Naive thymus-derived CD4-positive, alpha-beta T cell (primary cell): ENCODE data around the gene LRRFIP1. TPM values are rescaled to one million over a fixed set of nuclear protein-coding genes. Genes with fewer than 3 reads are reported as not detected.
A peak's percentile ranks its signal among the peaks of the same experiment; 100 is the strongest.
"Not testable (repeated sequence)": the region's sequence is repeated elsewhere in the genome, so short reads cannot be mapped to it uniquely, and the experiment has no call there.

ENCODE experiments used
- ATAC-seq: fragments of 150-1000 bp; cut with Tn5 transposase; 2 replicates; pipeline ENCODE4 v1.10.0; 2021; ENCODE audit warnings: mild to moderate bottlenecking, moderate library complexity
- CTCF ChIA-PET: fragments of 350-600 bp; sonication (Branson Sonifier 250); formaldehyde crosslinking; loops from one replicate; lab custom pipeline; 2021; ENCODE audit warnings: antibody characterized with exemption; lab: Charles Lee
- POLR2A ChIA-PET: fragments of 350-600 bp; sonication (Branson Sonifier 250); formaldehyde crosslinking; loops from one replicate; lab custom pipeline; 2021; ENCODE audit warnings: antibody characterized with exemption, inconsistent platforms; lab: Charles Lee
- DNase-seq, 9 donors: peaks; one replicate each; pipeline versions ENCODE4 v3.0.0 to v3.0.0-alpha.2; 2020 to 2022; ENCODE audit warnings: mixed read lengths in 1 of 9
- H3K27ac ChIP-seq: one replicate; pipeline ENCODE4 v1.7.0; 2013; ENCODE audit warnings: mild to moderate bottlenecking, low read depth, low read length, moderate library complexity
- H3K27me3 ChIP-seq, 2 donors: one replicate each; pipeline ENCODE4 v1.7.0; 2013; ENCODE audit warnings: low read length in 2 of 2, mild to moderate bottlenecking in 2 of 2, moderate library complexity in 2 of 2; ENCODE audit not compliant: control insufficient read depth in 2 of 2, insufficient read depth in 2 of 2
- H3K36me3 ChIP-seq, 3 experiments: 1 replicate in 2 of 3; 2 replicates in 1 of 3; pipeline ENCODE4 v1.7.0; 2013; ENCODE audit warnings: low read length in 3 of 3, mild to moderate bottlenecking in 3 of 3, moderate library complexity in 1 of 3; ENCODE audit not compliant: insufficient read depth in 3 of 3, control insufficient read depth in 2 of 3
- H3K4me1 ChIP-seq, 2 donors: one replicate each; pipeline ENCODE4 v1.7.0; 2013; ENCODE audit warnings: low read length in 2 of 2, mild to moderate bottlenecking in 2 of 2, moderate library complexity in 1 of 2; ENCODE audit not compliant: control insufficient read depth in 2 of 2, insufficient read depth in 2 of 2
- H3K4me3 ChIP-seq: 2 replicates; pipeline ENCODE4 v1.7.0; 2013; ENCODE audit warnings: mild to moderate bottlenecking, low read length
- H3K9me3 ChIP-seq, 3 experiments: 1 replicate in 2 of 3; 2 replicates in 1 of 3; pipeline ENCODE4 v1.7.0; 2013; ENCODE audit warnings: low read length in 3 of 3; ENCODE audit not compliant: control insufficient read depth in 2 of 3
- H3K27ac Mint-ChIP-seq, 9 donors: one replicate each; pipeline ENCODE4 v1.8.0; 2020 to 2022; ENCODE audit warnings: mixed read lengths in 9 of 9, mild to moderate bottlenecking in 8 of 9, moderate library complexity in 5 of 9, inconsistent platforms in 2 of 9
- H3K27me3 Mint-ChIP-seq, 5 donors: one replicate each; pipeline ENCODE4 v1.8.0; 2021 to 2022; ENCODE audit warnings: mixed read lengths in 5 of 5, mild to moderate bottlenecking in 1 of 5
- H3K36me3 Mint-ChIP-seq, 5 donors: one replicate each; pipeline ENCODE4 v1.8.0; 2020 to 2022; ENCODE audit warnings: mixed read lengths in 5 of 5, mild to moderate bottlenecking in 3 of 5, inconsistent platforms in 1 of 5
- H3K4me1 Mint-ChIP-seq, 7 donors: one replicate each; pipeline ENCODE4 v1.8.0; 2020 to 2022; ENCODE audit warnings: mixed read lengths in 7 of 7, mild to moderate bottlenecking in 3 of 7, inconsistent platforms in 1 of 7
- H3K4me3 Mint-ChIP-seq, 10 donors: one replicate each; pipeline ENCODE4 v1.8.0; 2020 to 2022; ENCODE audit warnings: mild to moderate bottlenecking in 10 of 10, mixed read lengths in 10 of 10, moderate library complexity in 6 of 10, inconsistent platforms in 2 of 10
- H3K9me3 Mint-ChIP-seq, 11 donors: one replicate each; pipeline ENCODE4 v1.8.0; 2020 to 2022; ENCODE audit warnings: mixed read lengths in 11 of 11, mild to moderate bottlenecking in 4 of 11, inconsistent platforms in 1 of 11, moderate library complexity in 1 of 11
- intact Hi-C, 2 donors: fragments of 100-400 bp; cut with micrococcal nuclease; formaldehyde crosslinking; loops; one replicate each; pipeline ENCODE4 v1.15.1; 2023
- polyA plus RNA-seq, 2 donors: library from polyadenylated mRNA; unstranded; fragments of 300-500 nt; fragmentation: Illumina TruSeq; gene quantifications; one replicate each; pipeline ENCODE4 v1.2.3, GENCODE V29; 2021
- total RNA-seq, 6 experiments: library from RNA in 5 of 6; stranded (reverse) in 5 of 6; gene quantifications; 1 replicate in 5 of 6; 2 replicates in 1 of 6; pipeline ENCODE4 v1.2.3 and lab custom pipeline; 2021 to 2026

LRRFIP1 gene
- total and polyA plus RNA-seq, 7 experiments from 2014 or later = 82.2 to 257 (median 105) TPM

- no peaks in the 10 kb centered on the region for H3K27me3 ChIP-seq
- peak overlapping the region; percentile 88 for H3K27ac ChIP-seq
- H3K36me3 ChIP-seq = no peaks in the 10 kb centered on the region
- H3K27ac Mint-ChIP-seq = peak overlapping the region; percentile 93 to 99 (median 97)
- intact Hi-C loops = loop anchor here (1.0 to 10.0 kb wide), 9 partner anchors 24 to 178 kb away; partner anchors contain the start of gene LRRFIP1 (in 1 of the 2)
- peak overlapping the region; percentile 64 to 85 (median 73) for H3K4me3 Mint-ChIP-seq
- CTCF ChIA-PET = interaction anchor here (0.9 to 1.5 kb wide), 2 partner anchors 17 to 142 kb away, joined by 3 to 7 read pairs; no protein-coding TSS in a partner anchor
- peaks cover 0 to 5% (median 0%) of the 10 kb centered on the region in 5 donors for H3K27me3 Mint-ChIP-seq
- H3K4me1 Mint-ChIP-seq = peaks cover 22 to 43% (median 38%) of the 10 kb centered on the region in 7 donors
- ATAC-seq (no peak), DNase-seq (no peak)
- H3K4me3 ChIP-seq = peak overlapping the region; percentile 33
- no peaks in the 10 kb centered on the region for H3K36me3 Mint-ChIP-seq
- H3K9me3 ChIP-seq = no peaks in the 10 kb centered on the region
- H3K4me1 ChIP-seq = peaks cover 8 to 23% of the 10 kb centered on the region in 2 donors
- peaks cover 0 to 3% (median 0%) of the 10 kb centered on the region in 11 donors for H3K9me3 Mint-ChIP-seq
- POLR2A ChIA-PET = interaction anchor here (1.0 to 2.4 kb wide), 3 partner anchors 10 to 517 kb away, joined by 3 to 6 read pairs (median 6); partner anchors contain the start of gene COPS8
Measured at GRCh38 chr2:237603049-237603717, 24.2 kb upstream of the LRRFIP1 start.

DNA sequence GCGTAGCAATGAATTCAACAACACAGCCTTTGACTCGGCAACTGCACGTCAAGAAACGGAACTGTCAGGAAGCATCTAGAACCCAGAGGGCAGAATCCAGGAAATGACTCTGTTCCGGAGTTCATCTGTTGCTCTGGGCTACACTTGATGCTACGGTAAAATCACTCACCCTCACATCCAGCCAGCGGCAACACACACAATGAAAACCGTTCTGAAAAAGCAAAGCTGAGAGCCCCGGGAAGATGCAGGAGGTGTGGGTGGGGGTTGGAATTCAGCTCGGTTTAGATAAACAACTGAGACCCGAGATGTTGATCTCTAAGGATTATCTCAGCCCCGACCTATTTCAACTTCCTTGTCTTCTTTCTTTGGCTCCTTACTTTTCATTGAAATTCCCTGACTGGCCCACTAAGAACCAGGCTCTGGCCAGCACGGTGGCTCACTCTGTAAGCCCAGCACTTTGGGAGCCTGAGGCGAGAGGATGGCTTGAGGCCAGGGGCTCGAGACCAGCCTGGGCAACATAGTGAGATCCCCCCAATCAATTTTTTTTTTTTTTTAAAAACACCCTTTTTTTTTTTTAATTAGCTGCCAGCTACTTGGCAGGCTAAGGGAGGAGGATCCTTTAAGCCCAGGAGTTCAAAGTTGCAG is 23.5 kb upstream of the LRRFIP1 start:
- ATAC-seq (peak; percentile 98), DNase-seq (peak; percentile 39 to 91 (median 84))
- Histone ChIP-seq H3K27ac (peak overlapping the region; percentile 88), H3K27me3 (no peaks in the 10 kb centered on the region), H3K9me3 (no peaks in the 10 kb centered on the region), H3K4me3 (peak overlapping the region; percentile 38), H3K36me3 (no peaks in the 10 kb centered on the region), H3K4me1 (peaks cover 8 to 23% of the 10 kb centered on the region in 2 donors)
- CTCF ChIA-PET = interaction anchor here (0.7 to 1.2 kb wide), 2 partner anchors 12 to 182 kb away, joined by 3 to 4 read pairs; no protein-coding TSS in a partner anchor
- H3K4me3 Mint-ChIP-seq = peak overlapping the region; percentile 64 to 85 (median 73)
- H3K4me1 Mint-ChIP-seq = peaks cover 18 to 42% (median 37%) of the 10 kb centered on the region in 7 donors
- no peaks in the 10 kb centered on the region for H3K36me3 Mint-ChIP-seq
- POLR2A ChIA-PET = interaction anchor here (0.7 to 2.4 kb wide), 5 partner anchors 22 to 518 kb away, joined by 3 to 6 read pairs (median 6); partner anchors contain the start of gene COPS8
- H3K27me3 Mint-ChIP-seq = peaks cover 0 to 11% (median 0%) of the 10 kb centered on the region in 5 donors
- intact Hi-C loops = loop anchor here (1.0 to 10.0 kb wide), 9 partner anchors 23 to 179 kb away; partner anchors contain the start of gene LRRFIP1 (in 1 of the 2)
- H3K9me3 Mint-ChIP-seq = peaks cover 0 to 1% (median 0%) of the 10 kb centered on the region in 11 donors
- peak overlapping the region; percentile 93 to 99 (median 97) for H3K27ac Mint-ChIP-seq

GRCh38 chr2:237604391-237604790 is 23.0 kb upstream of the LRRFIP1 start:
- H3K4me3 ChIP-seq = no peak overlapping the region
- H3K27ac Mint-ChIP-seq = peak overlapping the region; percentile 93 to 99 (median 97)
- ChIA-PET POLR2A (interaction anchor here (0.7 to 2.4 kb wide), 5 partner anchors 22 to 518 kb away, joined by 3 to 6 read pairs (median 6); partner anchors contain the start of gene COPS8), CTCF (interaction anchor here (0.7 to 1.2 kb wide), 2 partner anchors 12 to 183 kb away, joined by 3 to 4 read pairs; no protein-coding TSS in a partner anchor)
- H3K27me3 ChIP-seq = no peaks in the 10 kb centered on the region
- peaks cover 0 to 1% (median 0%) of the 10 kb centered on the region in 11 donors for H3K9me3 Mint-ChIP-seq
- DNase-seq (no peak), ATAC-seq (no peak)
- peaks cover 0 to 11% (median 0%) of the 10 kb centered on the region in 5 donors for H3K27me3 Mint-ChIP-seq
- no peaks in the 10 kb centered on the region for H3K9me3 ChIP-seq
- intact Hi-C loops = loop anchor here (5.0 to 10.0 kb wide), 2 partner anchors 93 to 180 kb away; no protein-coding TSS in a partner anchor
- H3K4me1 ChIP-seq = peaks cover 8 to 23% of the 10 kb centered on the region in 2 donors
- peaks cover 18 to 39% (median 36%) of the 10 kb centered on the region in 7 donors for H3K4me1 Mint-ChIP-seq
- H3K36me3 Mint-ChIP-seq = no peaks in the 10 kb centered on the region
- H3K36me3 ChIP-seq = no peaks in the 10 kb centered on the region
- peak overlapping the region; percentile 88 for H3K27ac ChIP-seq
- peak overlapping the region in 4 of 10 donors; percentile 67 to 81 (median 78) for H3K4me3 Mint-ChIP-seq

DNA sequence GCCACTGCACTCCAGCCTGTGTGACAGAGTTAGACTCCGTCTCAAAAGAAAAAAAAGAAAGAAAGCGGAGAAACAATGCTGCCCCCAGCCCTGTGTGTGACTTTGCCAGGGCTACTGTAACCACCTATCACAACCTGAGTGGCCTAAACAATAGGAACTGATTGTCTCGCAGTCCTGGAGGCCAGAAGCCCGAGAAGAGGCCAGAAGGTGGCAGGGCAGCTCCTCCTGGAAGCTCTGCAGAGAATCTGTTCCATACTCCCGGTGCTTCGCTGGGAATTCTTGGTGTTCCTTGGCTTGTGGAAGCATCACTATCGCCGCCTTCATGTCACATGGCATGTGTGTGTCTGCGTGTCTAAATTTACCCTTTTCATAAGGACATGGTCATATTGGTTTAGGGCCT is 22.4 kb upstream of the LRRFIP1 start:
- H3K27ac ChIP-seq = peak overlapping the region; percentile 88
- Mint-ChIP-seq H3K9me3 (peaks cover 0 to 1% (median 0%) of the 10 kb centered on the region in 11 donors), H3K27me3 (peaks cover 0 to 14% (median 0%) of the 10 kb centered on the region in 5 donors), H3K36me3 (no peaks in the 10 kb centered on the region), H3K4me1 (peaks cover 18 to 38% (median 36%) of the 10 kb centered on the region in 7 donors), H3K4me3 (peak overlapping the region in 4 of 10 donors; percentile 20 to 43 (median 31)), H3K27ac (peak overlapping the region; percentile 67 to 98 (median 94))
- ATAC-seq = no peak
- H3K27me3 ChIP-seq = no peaks in the 10 kb centered on the region
- no peak overlapping the region for H3K4me3 ChIP-seq
- intact Hi-C loops = loop anchor here (5.0 to 10.0 kb wide), 2 partner anchors 92 to 180 kb away; no protein-coding TSS in a partner anchor
- CTCF ChIA-PET = interaction anchor here (1.2 kb wide), 1 partner anchor 13 kb away, joined by 4 read pairs; no protein-coding TSS in a partner anchor
- peaks cover 8 to 23% of the 10 kb centered on the region in 2 donors for H3K4me1 ChIP-seq
- H3K9me3 ChIP-seq = no peaks in the 10 kb centered on the region
- POLR2A ChIA-PET = interaction anchor here (1.1 to 2.4 kb wide), 2 partner anchors 68 to 519 kb away, joined by 3 to 6 read pairs; partner anchors contain the start of gene COPS8
- H3K36me3 ChIP-seq = no peaks in the 10 kb centered on the region
- no peak for DNase-seq

DNA sequence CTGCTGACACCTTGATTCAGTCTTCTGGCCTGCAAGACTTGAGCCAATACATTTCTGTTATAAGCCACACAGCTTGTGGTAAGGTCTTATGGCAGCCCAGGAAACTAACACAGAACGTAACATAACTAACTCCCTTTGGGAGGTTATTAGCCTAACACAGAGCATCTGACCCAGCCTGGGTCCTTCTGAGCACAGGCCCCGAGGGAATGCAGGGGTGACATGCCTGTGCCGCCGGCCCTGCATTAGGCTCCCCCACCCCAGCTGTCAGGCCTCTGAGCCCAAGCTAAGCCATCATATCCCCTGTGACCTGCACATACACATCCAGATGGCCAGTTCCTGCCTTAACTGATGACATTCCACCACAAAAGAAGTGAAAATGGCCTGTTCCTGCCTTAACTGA is 20.9 kb upstream of the LRRFIP1 start:
- ATAC-seq, H3K9me3 Mint-ChIP-seq, H3K9me3 ChIP-seq, H3K27me3 ChIP-seq, CTCF ChIA-PET, H3K4me3 Mint-ChIP-seq, H3K36me3 ChIP-seq, H3K4me3 ChIP-seq, H3K36me3 Mint-ChIP-seq, DNase-seq, H3K27ac ChIP-seq: not testable (repeated sequence)
- peaks cover 8 to 23% of the 10 kb centered on the region in 2 donors for H3K4me1 ChIP-seq
- H3K4me1 Mint-ChIP-seq = peaks cover 18 to 38% (median 34%) of the 10 kb centered on the region in 7 donors
- H3K27ac Mint-ChIP-seq = peak overlapping the region in 3 of 9 donors; percentile 53 to 90 (median 79)
- intact Hi-C loops = loop anchor here in 1 of 2 donors (10.0 kb wide), 1 partner anchor 182 kb away; no protein-coding TSS in a partner anchor
- POLR2A ChIA-PET = interaction anchor here (1.3 kb wide), 1 partner anchor 128 kb away, joined by 3 read pairs; no protein-coding TSS in a partner anchor
- peaks cover 0 to 18% (median 0%) of the 10 kb centered on the region in 5 donors for H3K27me3 Mint-ChIP-seq
